Thyroid gland (tissue), 4 donors: Measurements from ENCODE around the gene BIK. TPM values are rescaled to one million over a fixed set of nuclear protein-coding genes. Genes with fewer than 3 reads are reported as not detected.

Source experiments
- DNase-seq, 2 donors: peaks; one replicate each; pipeline ENCODE4 v3.0.0-alpha.2; 2019
- H3K27ac ChIP-seq, 3 donors: fragments of 200-600 bp; sonication (generic); 1 replicate in 2 of 3; 2 replicates in 1 of 3; pipeline ENCODE4 v1.5.1; 2016 to 2019; ENCODE audit warnings: mild to moderate bottlenecking in 1 of 3, moderate library complexity in 1 of 3
- H3K27me3 ChIP-seq: fragments of 200-600 bp; sonication (generic); one replicate; pipeline ENCODE4 v1.5.1; 2019
- H3K36me3 ChIP-seq, 2 donors: fragments of 200-600 bp; sonication (generic); one replicate each; pipeline ENCODE4 v1.5.1; 2016 to 2019
- H3K4me1 ChIP-seq, 2 donors: fragments of 200-600 bp; sonication (generic); one replicate each; pipeline ENCODE4 v1.5.1; 2017 to 2019
- H3K4me3 ChIP-seq, 3 donors: fragments of 200-600 bp; sonication (generic); replicated peaks in 1 of 3; 1 replicate in 2 of 3; 2 replicates in 1 of 3; pipeline ENCODE4 v1.5.1; 2016; ENCODE audit warnings: mild to moderate bottlenecking in 1 of 3
- H3K9me3 ChIP-seq: fragments of 200-600 bp; sonication (generic); one replicate; pipeline ENCODE4 v1.5.1; 2017
- POLR2A ChIP-seq, 2 donors: fragments of 450-650 bp; IDR thresholded peaks; one replicate each; pipeline ENCODE4 v1.6.1; 2017; ENCODE audit warnings: antibody characterized with exemption in 2 of 2, mild to moderate bottlenecking in 2 of 2, moderate library complexity in 1 of 2
- WGBS, 2 donors: methylation state at CpG; one replicate each; pipeline ENCODE4 v1.1.5; 2017; 5-methylcytosine and 5-hydroxymethylcytosine counted together
- intact Hi-C: fragments of 100-400 bp; cut with DNase I; formaldehyde crosslinking; loops from one replicate; pipeline ENCODE4 v1.15.1; 2023
- total RNA-seq, 4 donors: library from RNA; depleted of rRNA; stranded (reverse); fragments of >200 nt; gene quantifications; one replicate each; pipeline ENCODE4 v1.2.3, GENCODE V29; 2016
- TF ChIP-seq, protein P1 (sequence below), 6 experiments: fragments of 200-600 bp in 3 of 6; fragments of 450-650 bp in 3 of 6; sonication (generic) in 3 of 6; IDR thresholded peaks; one replicate each; pipeline ENCODE4 v1.5.1; 2016 to 2019; ENCODE audit warnings: antibody characterized with exemption in 6 of 6, mild to moderate bottlenecking in 2 of 6, inconsistent platforms in 1 of 6, moderate library complexity in 1 of 6

Gene BIK
- total RNA-seq, 4 donors from 2014 or later = 4.1 to 12.1 (median 5.7) TPM

DNA sequence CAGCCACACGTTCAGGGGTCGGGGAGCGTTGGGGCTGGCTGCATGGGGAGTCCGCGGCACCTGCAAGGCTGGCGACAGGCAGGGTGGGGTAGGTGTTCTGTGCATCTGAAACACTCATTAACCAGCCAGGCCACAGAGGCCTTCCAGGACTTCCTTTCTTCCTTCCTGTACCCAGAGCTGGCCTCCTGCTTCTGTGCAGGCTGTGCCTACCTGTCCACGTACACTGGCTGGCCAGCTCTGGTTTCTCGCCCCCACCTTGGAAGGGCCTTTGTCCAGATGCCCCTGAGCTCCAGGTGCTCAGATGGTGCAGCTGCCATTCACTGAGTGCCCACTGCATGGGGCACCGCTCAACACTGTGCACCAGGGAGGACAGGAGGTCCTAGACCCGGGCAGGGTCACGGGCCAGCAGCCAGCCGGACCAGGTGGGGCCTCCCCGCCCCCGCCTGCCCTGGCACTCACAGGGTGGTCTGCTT lies 60.5 kb downstream of the BIK start:
- Histone ChIP-seq H3K36me3 (peaks cover 26 to 27% of the 10 kb centered on the region in 2 donors), H3K27ac (no peak overlapping the region), H3K4me3 (no peak overlapping the region), H3K27me3 (no peaks in the 10 kb centered on the region), H3K9me3 (no peaks in the 10 kb centered on the region), H3K4me1 (no peaks in the 10 kb centered on the region)
- whole genome bisulfite sequencing, 2 donors = 85 to 91% methylated on average over 8 to 14 of the region's 14 CpGs
- no peak for DNase-seq
- no peak for TF ChIP-seq POLR2A (IDR thresholded peaks at IDR 0.05)
- TF ChIP-seq, protein P1, sequence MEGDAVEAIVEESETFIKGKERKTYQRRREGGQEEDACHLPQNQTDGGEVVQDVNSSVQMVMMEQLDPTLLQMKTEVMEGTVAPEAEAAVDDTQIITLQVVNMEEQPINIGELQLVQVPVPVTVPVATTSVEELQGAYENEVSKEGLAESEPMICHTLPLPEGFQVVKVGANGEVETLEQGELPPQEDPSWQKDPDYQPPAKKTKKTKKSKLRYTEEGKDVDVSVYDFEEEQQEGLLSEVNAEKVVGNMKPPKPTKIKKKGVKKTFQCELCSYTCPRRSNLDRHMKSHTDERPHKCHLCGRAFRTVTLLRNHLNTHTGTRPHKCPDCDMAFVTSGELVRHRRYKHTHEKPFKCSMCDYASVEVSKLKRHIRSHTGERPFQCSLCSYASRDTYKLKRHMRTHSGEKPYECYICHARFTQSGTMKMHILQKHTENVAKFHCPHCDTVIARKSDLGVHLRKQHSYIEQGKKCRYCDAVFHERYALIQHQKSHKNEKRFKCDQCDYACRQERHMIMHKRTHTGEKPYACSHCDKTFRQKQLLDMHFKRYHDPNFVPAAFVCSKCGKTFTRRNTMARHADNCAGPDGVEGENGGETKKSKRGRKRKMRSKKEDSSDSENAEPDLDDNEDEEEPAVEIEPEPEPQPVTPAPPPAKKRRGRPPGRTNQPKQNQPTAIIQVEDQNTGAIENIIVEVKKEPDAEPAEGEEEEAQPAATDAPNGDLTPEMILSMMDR (IDR thresholded peaks at IDR 0.05) = no peak
- intact Hi-C loops = no loop called here

DNA sequence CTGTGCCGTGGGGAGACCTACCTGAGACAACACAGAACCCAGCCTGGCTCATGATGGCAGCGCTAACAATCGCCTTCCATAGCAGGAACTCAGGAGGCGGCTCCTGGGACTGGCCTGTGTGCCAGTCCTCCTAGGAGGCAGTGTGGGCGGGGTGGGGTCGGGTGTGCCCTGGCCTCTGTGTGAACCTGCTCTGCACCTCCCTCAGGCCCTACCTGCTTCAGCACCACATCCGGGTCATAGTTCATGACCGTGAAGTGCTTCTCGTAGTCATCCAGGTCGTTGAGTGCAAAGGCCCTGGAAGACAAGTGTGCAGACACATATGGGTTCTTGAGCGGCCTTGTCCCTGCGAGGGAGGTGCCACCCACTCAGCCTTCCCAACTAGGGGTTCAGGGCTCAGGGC lies 61.1 kb downstream of the BIK start:
- no peak for DNase-seq
- peaks cover 26 to 27% of the 10 kb centered on the region in 2 donors for H3K36me3 ChIP-seq
- WGBS, 2 donors = 89 to 91% methylated on average over 9 to 11 of the region's 12 CpGs

DNA sequence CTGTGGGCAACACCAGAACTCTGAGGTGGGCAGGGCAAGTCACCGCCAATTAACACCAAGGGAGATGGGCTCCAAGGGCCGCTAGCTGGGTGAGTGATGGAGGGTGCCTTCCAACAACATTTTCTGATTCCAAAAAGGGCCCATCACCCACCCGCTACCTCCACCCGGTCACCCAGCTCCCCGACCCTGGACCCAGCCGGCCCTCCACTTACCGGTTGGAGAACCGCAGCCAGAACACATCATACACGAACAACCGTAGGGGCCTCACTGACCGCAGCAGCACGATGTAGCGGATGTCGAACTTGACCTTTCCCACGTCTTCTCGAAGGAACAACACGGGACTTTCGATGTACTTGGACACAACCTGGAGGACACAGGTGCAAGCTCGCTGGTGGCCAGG lies 61.6 kb downstream of the BIK start:
- 92 to 93% methylated on average over 19 of the region's 19 CpGs for WGBS, 2 donors
- Histone ChIP-seq H3K4me3 (no peak overlapping the region), H3K9me3 (no peaks in the 10 kb centered on the region), H3K27ac (no peak overlapping the region), H3K27me3 (no peaks in the 10 kb centered on the region), H3K36me3 (peaks cover 26 to 27% of the 10 kb centered on the region in 2 donors), H3K4me1 (no peaks in the 10 kb centered on the region)
- TF ChIP-seq, protein P1 (IDR thresholded peaks at IDR 0.05) = no peak
- no peak for TF ChIP-seq POLR2A (IDR thresholded peaks at IDR 0.05)
- intact Hi-C loops = no loop called here
- DNase-seq = no peak

More for the DNA sequence above, 61.1 kb downstream of the BIK start:
- H3K4me1 ChIP-seq = no peaks in the 10 kb centered on the region
- intact Hi-C loops = no loop called here
- H3K27me3 ChIP-seq = no peaks in the 10 kb centered on the region
- H3K9me3 ChIP-seq = no peaks in the 10 kb centered on the region
- no peak overlapping the region for H3K27ac ChIP-seq
- no peak for TF ChIP-seq POLR2A (IDR thresholded peaks at IDR 0.05)
- no peak overlapping the region for H3K4me3 ChIP-seq

DNA sequence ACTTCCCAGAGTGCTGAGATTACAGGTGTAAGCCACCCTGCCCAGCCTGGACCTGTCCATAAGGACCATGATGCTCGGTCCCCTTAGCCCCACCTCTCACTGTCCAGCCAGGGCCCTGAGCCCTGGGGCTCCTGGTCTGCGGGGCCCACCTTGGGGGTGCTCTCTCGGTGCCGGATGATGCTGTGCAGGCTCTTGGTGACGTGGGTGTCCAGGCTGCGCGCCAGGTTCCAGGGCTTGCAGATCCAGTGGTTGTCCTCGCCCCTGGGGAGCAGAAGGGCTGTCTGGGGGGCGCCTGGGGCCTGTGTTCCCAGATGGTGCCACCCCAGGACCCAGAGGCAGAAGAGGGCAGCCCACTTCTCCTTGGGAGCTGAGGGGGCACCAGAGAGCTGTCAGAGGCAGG lies 63.0 kb downstream of the BIK start:
- Histone ChIP-seq H3K9me3 (no peaks in the 10 kb centered on the region), H3K27me3 (no peaks in the 10 kb centered on the region), H3K4me3 (no peak overlapping the region), H3K36me3 (peaks cover 21 to 27% of the 10 kb centered on the region in 2 donors), H3K4me1 (no peaks in the 10 kb centered on the region), H3K27ac (no peak overlapping the region)
- DNase-seq = no peak
- TF ChIP-seq, protein P1 (IDR thresholded peaks at IDR 0.05) = no peak
- TF ChIP-seq POLR2A (IDR thresholded peaks at IDR 0.05) = no peak
- whole genome bisulfite sequencing, 2 donors = 89 to 100% methylated on average over 1 to 4 of the region's 9 CpGs
- intact Hi-C loops = no loop called here

DNA sequence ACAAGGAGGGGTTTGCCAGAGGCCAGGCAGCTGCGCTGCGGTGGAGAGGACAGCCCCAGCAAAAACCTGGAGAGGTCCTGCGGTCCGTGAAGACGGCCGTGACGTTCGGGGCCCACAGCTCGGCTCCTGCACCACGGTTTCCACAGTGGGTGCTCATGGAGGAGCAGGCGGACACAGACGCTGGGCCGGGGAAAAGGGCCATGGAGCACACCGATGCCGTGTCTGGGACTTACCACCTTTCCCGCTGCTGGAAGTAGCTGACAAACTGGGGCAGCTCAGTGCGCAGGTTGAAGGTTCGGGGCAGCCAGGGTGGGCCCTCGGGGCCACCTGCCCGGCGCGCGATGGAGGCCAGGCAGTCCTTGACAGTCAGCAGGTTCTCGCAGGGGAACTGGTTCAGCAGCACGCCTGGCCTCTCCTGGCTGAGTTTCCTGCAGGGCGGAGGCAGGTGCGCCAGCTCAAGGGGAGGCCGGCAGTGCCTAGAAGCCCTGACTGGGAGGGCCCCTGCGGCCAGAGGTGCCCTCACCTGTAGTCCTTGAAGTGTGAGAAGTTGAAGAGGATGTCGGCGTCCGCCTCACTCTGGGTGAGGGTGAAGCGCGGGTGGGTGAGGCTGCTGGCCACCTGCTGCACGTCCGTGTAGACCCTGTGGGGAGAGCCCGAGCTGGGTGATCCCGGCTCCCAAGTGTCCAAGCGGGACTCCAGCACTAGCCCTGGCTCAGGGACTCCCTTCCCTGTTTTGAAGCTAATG lies 63.6 kb downstream of the BIK start:
- peaks cover 21 to 29% of the 10 kb centered on the region in 2 donors for H3K36me3 ChIP-seq
- TF ChIP-seq, protein P1 (IDR thresholded peaks at IDR 0.05) = no peak
- no peak for TF ChIP-seq POLR2A (IDR thresholded peaks at IDR 0.05)

More for the DNA sequence above, 63.6 kb downstream of the BIK start:
- Histone ChIP-seq H3K27me3 (no peaks in the 10 kb centered on the region), H3K27ac (no peak overlapping the region), H3K4me1 (no peaks in the 10 kb centered on the region), H3K4me3 (no peak overlapping the region), H3K9me3 (no peaks in the 10 kb centered on the region)
- 92 to 98% methylated on average over 17 to 36 of the region's 39 CpGs for WGBS, 2 donors
- DNase-seq = no peak
- intact Hi-C loops = no loop called here
